ENCODE results near the gene EFR3B. TPM values are rescaled to one million over a fixed set of nuclear protein-coding genes. Genes with fewer than 3 reads are reported as not detected.

EFR3B gene
- total RNA-seq, 1 experiment from 2014 or later = 7.0 TPM

DNA sequence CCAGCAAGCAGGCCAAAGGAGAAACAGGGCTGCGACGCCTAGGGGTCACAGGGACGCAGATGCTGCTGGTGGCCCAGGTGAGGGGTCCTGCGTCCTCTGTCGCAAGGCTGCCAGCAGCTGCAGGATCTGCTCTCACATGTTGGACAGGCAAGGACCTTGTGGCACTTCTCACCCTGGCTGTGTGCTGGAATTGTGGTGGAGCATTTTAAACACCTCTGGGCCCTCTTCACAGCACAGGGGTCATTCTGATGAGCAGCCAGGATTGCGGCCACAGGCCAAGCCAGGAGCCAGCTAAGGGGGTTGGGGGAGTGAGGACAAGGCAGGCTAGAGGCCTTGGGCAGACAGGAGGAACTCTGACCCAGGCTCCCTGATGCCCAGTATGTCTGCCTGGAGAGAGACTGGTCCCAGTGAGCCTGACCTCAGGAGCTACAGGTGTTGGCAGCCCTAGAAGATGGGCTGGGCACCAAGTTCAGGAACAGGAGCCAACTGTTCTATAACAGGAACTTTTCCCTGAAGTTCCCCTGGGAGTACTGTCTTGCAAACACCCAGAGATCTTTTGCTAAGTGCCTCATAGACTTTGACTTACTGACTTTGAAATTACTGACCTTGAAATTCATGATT lies 40.2 kb downstream of the EFR3B start:
- Histone ChIP-seq H3K9ac (ENCODE audit: extremely low read depth, insufficient read length, low read length) (no peak overlapping the region), H3K27me3 (ENCODE audit: insufficient read depth, low read length) (no peaks in the 10 kb centered on the region), H4K5ac (ENCODE audit: insufficient read length, low read depth, low read length) (no peak overlapping the region), H3K27ac (ENCODE audit: insufficient read length, low read depth, low read length) (no peak overlapping the region), H4K91ac (ENCODE audit: insufficient read length, low read depth, low read length) (no peak overlapping the region), H2BK15ac (ENCODE audit: low read depth, low read length) (no peak overlapping the region), H2BK12ac (ENCODE audit: insufficient read length, low read depth, low read length) (no peak overlapping the region), H3K4ac (ENCODE audit: low read depth, low read length) (no peak overlapping the region), H3T11ph (ENCODE audit: low read length) (no peak overlapping the region), H2BK120ac (ENCODE audit: low read depth, low read length, poor library complexity, severe bottlenecking) (no peak overlapping the region), H2AK5ac (ENCODE audit: insufficient read length, low read length) (no peak overlapping the region), H3K14ac (ENCODE audit: insufficient read depth, low read length) (no peak overlapping the region), H3K79me1 (ENCODE audit: insufficient read depth, low read depth, low read length, poor library complexity, severe bottlenecking) (no peaks in the 10 kb centered on the region), H4K8ac (replicated peaks; ENCODE audit: insufficient read length, low read depth, low read length) (no peak overlapping the region), H3K18ac (ENCODE audit: insufficient read length, low read depth, low read length) (no peak overlapping the region), H3K56ac (ENCODE audit: insufficient read length, low read depth, low read length) (no peak overlapping the region), H2AFZ (ENCODE audit: low read length) (no peak overlapping the region), H3K79me2 (ENCODE audit: insufficient read depth, low read length) (no peaks in the 10 kb centered on the region), H2BK5ac (ENCODE audit: insufficient read length, low read length) (no peak overlapping the region), H3K23me2 (ENCODE audit: insufficient read length, low read depth, low read length, poor library complexity, severe bottlenecking) (no peaks in the 10 kb centered on the region), H3K4me1 (ENCODE audit: insufficient read depth, low read length) (no peaks in the 10 kb centered on the region), H3K23ac (ENCODE audit: insufficient read length, low read depth, low read length) (no peak overlapping the region), H4K20me1 (ENCODE audit: control insufficient read depth, insufficient read depth, insufficient read length) (no peaks in the 10 kb centered on the region), H3K9me3 (ENCODE audit: control insufficient read depth, low read depth, low read length) (no peaks in the 10 kb centered on the region), H3K4me2 (ENCODE audit: insufficient read depth, insufficient read length, low read length) (no peak overlapping the region), H2BK20ac (ENCODE audit: low read depth, low read length, poor library complexity, severe bottlenecking) (no peak overlapping the region)
- H3K4me3 Mint-ChIP-seq = no peak overlapping the region
- H3K4me1 Mint-ChIP-seq = peaks cover 12 to 16% of the 10 kb centered on the region in 2 experiments
- TF ChIP-seq, protein P1, sequence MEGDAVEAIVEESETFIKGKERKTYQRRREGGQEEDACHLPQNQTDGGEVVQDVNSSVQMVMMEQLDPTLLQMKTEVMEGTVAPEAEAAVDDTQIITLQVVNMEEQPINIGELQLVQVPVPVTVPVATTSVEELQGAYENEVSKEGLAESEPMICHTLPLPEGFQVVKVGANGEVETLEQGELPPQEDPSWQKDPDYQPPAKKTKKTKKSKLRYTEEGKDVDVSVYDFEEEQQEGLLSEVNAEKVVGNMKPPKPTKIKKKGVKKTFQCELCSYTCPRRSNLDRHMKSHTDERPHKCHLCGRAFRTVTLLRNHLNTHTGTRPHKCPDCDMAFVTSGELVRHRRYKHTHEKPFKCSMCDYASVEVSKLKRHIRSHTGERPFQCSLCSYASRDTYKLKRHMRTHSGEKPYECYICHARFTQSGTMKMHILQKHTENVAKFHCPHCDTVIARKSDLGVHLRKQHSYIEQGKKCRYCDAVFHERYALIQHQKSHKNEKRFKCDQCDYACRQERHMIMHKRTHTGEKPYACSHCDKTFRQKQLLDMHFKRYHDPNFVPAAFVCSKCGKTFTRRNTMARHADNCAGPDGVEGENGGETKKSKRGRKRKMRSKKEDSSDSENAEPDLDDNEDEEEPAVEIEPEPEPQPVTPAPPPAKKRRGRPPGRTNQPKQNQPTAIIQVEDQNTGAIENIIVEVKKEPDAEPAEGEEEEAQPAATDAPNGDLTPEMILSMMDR (conservative IDR thresholded peaks at IDR 0.05) = no peak
- DNase-seq = no peak
- no peaks in the 10 kb centered on the region for H3K36me3 Mint-ChIP-seq (ENCODE audit: insufficient read depth in 1 of 3, low read depth in 3 of 3)
- H3K27ac Mint-ChIP-seq = no peak overlapping the region; a peak in 1 of 7 replicates
- no peaks in the 10 kb centered on the region for H3K9me3 Mint-ChIP-seq
- no CpG with 5 or more reads among the region's 6 CpGs for WGBS (ENCODE audit: extremely low coverage, insufficient read length, low lambda C conversion rate)
- peaks cover 1% of the 10 kb centered on the region for H3K27me3 Mint-ChIP-seq (ENCODE audit: low read depth)
